GM12878 (cell line): ENCODE results near the gene CACNG1. TPM values are rescaled to one million over a fixed set of nuclear protein-coding genes. Genes with fewer than 3 reads are reported as not detected.

ENCODE experiments used
- ATAC-seq: fragments of 200-7000 bp; cut with Tn5 transposase; 3 replicates; pipeline ENCODE4 v1.9.1; 2020; ENCODE audit warnings: mild to moderate bottlenecking, moderate library complexity
- BruUV-seq: library from RNA; stranded (reverse); fragments of 400-500 nt; replicated peaks from 2 replicates; lab custom pipeline; 2021; lab: Mats Ljungman, UMichigan
- CTCF ChIA-PET: fragments of 300-600 bp; sonication (Branson Sonifier 250); formaldehyde crosslinking; extraction: SDS; loops from one replicate; lab custom pipeline; 2021; ENCODE audit warnings: inconsistent platforms; lab: Yijun Ruan, JAX
- POLR2A ChIA-PET: fragments of 350-600 bp; formaldehyde crosslinking; extraction: SDS; loops from one replicate; lab custom pipeline; 2021; ENCODE audit warnings: inconsistent platforms; lab: Charles Lee
- RAD21 ChIA-PET: fragments of 300-600 bp; sonication (Branson Sonifier 250); formaldehyde crosslinking; loops from one replicate; lab custom pipeline; 2023; ENCODE audit warnings: antibody characterized with exemption; ENCODE audit not compliant: unreplicated experiment; lab: Charles Lee
- SMC1A ChIA-PET: fragments of 300-600 bp; sonication (Branson Sonifier 250); formaldehyde crosslinking; loops from one replicate; lab custom pipeline; 2023; ENCODE audit not compliant: unreplicated experiment, uncharacterized antibody; lab: Charles Lee
- DNase-seq: peaks from one replicate; pipeline ENCODE4 v3.0.0-alpha.2; 2011; ENCODE audit warnings: low read depth, low spot score
- FAIRE-seq: peaks from 3 replicates; lab custom pipeline; 2011; peaks lifted over from hg19 to GRCh38; lab: Jason Lieb, UNC
- H2AFZ ChIP-seq: 2 replicates; pipeline ENCODE4 v1.6.0; 2011; ENCODE audit warnings: low read depth, low read length, control low read depth; ENCODE audit not compliant: control insufficient read depth
- H3K27ac ChIP-seq: 2 replicates; pipeline ENCODE4 v1.5.1; 2011; ENCODE audit warnings: control low read depth; ENCODE audit not compliant: control insufficient read depth, insufficient read depth
- H3K27me3 ChIP-seq, 2 experiments: replicated peaks in 1 of 2; 2 replicates each; pipeline versions ENCODE4 v1.6.0 to v1.6.1; 2011; ENCODE audit warnings: low read length in 1 of 2; ENCODE audit not compliant: control insufficient read depth in 2 of 2, insufficient read depth in 2 of 2
- H3K36me3 ChIP-seq, 2 experiments: 2 replicates each; pipeline ENCODE4 v1.5.1; 2011; ENCODE audit warnings: low read length in 1 of 2; ENCODE audit not compliant: control insufficient read depth in 2 of 2, insufficient read depth in 2 of 2
- H3K4me1 ChIP-seq: 2 replicates; pipeline ENCODE4 v1.6.1; 2011; ENCODE audit warnings: mild to moderate bottlenecking, low read length, moderate library complexity, mixed read lengths; ENCODE audit not compliant: control insufficient read depth, insufficient read depth
- H3K4me2 ChIP-seq: 2 replicates; pipeline ENCODE4 v1.6.0; 2011; ENCODE audit warnings: control low read depth; ENCODE audit not compliant: control insufficient read depth, insufficient read depth
- H3K4me3 ChIP-seq: fragments of 200-600 bp; sonication (generic); 2 replicates; pipeline ENCODE4 v1.5.1; 2016
- H3K79me2 ChIP-seq: 2 replicates; pipeline ENCODE4 v1.6.0; 2011; ENCODE audit warnings: low read length; ENCODE audit not compliant: control insufficient read depth, insufficient read depth
- H3K9ac ChIP-seq: 2 replicates; pipeline ENCODE4 v1.8.0; 2011; ENCODE audit warnings: low read length, control low read depth, mixed read lengths; ENCODE audit not compliant: control insufficient read depth, insufficient read depth
- H3K9me3 ChIP-seq: replicated peaks from 3 replicates; pipeline ENCODE4 v1.5.1; 2011; ENCODE audit warnings: mild to moderate bottlenecking, low read length; ENCODE audit not compliant: control insufficient read depth, insufficient read depth
- H4K20me1 ChIP-seq: 2 replicates; pipeline ENCODE4 v1.6.0; 2011; ENCODE audit not compliant: control insufficient read depth, insufficient read depth
- CBX5 ChIP-seq: sonication (generic); IDR thresholded peaks from 2 replicates; pipeline ENCODE4 v1.6.1; 2016; ENCODE audit warnings: low read depth, moderate library complexity, mild to moderate bottlenecking, inconsistent platforms
- CREM ChIP-seq: IDR thresholded peaks from 2 replicates; pipeline ENCODE4 v1.6.1; 2014; ENCODE audit warnings: antibody characterized with exemption, low read depth
- FOS ChIP-seq: IDR thresholded peaks from 3 replicates; pipeline ENCODE4 v1.6.1; 2011; ENCODE audit warnings: borderline replicate concordance; ENCODE audit not compliant: insufficient read length; ENCODE audit errors: extremely low read depth
- GATAD2B ChIP-seq: fragments of 450-650 bp; conservative IDR thresholded peaks from 2 replicates; pipeline ENCODE4 v1.6.1; 2017; ENCODE audit warnings: low read depth, mild to moderate bottlenecking, moderate library complexity
- MAX ChIP-seq: IDR thresholded peaks from 2 replicates; pipeline ENCODE4 v1.6.1; 2012; ENCODE audit warnings: low read depth, low read length, improper control_type of control experiment
- NR2C2 ChIP-seq: IDR thresholded peaks from 2 replicates; pipeline ENCODE4 v1.6.1; 2011; ENCODE audit warnings: borderline replicate concordance, low read depth; ENCODE audit not compliant: control insufficient read depth, insufficient read length
- NRF1 ChIP-seq: conservative IDR thresholded peaks from 2 replicates; pipeline ENCODE4 v1.6.1; 2011; ENCODE audit warnings: mild to moderate bottlenecking, low read depth, low read length, improper control_type of control experiment
- RAD21 ChIP-seq: IDR thresholded peaks from 2 replicates; pipeline ENCODE4 v1.6.1; 2011; ENCODE audit warnings: mild to moderate bottlenecking, low read depth, low read length, moderate library complexity; ENCODE audit not compliant: insufficient read depth
- RELB ChIP-seq: fragments of 450-650 bp; IDR thresholded peaks from 2 replicates; pipeline ENCODE4 v1.6.1; 2017; ENCODE audit warnings: low read depth, mild to moderate bottlenecking, moderate library complexity
- SIN3A ChIP-seq: IDR thresholded peaks from 2 replicates; pipeline ENCODE4 v1.6.1; 2012; ENCODE audit warnings: low read depth, low read length, improper control_type of control experiment
- TCF7 ChIP-seq: IDR thresholded peaks from 2 replicates; pipeline ENCODE4 v1.6.1; 2014; ENCODE audit warnings: antibody characterized with exemption, borderline replicate concordance
- ZBTB11 ChIP-seq: fragments of 450-650 bp; formaldehyde crosslinking; IDR thresholded peaks from 2 replicates; pipeline ENCODE4 v1.5.0; 2022; ENCODE audit warnings: mild to moderate bottlenecking, missing genetic modification characterization
- WGBS: methylation state at CpG from one replicate; pipeline ENCODE4 v1.1.6; 2016; ENCODE audit warnings: low lambda C conversion rate; ENCODE audit not compliant: insufficient replicate concordance, insufficient coverage; ENCODE audit errors: missing lambda C conversion rate; 5-methylcytosine and 5-hydroxymethylcytosine counted together
- in situ Hi-C: fragments of 300-500 bp; cut with MboI; formaldehyde crosslinking; loops from 9 replicates; pipeline ENCODE4 v1.14.3; 2018; ENCODE audit warnings: mixed read lengths
- intact Hi-C: fragments of 100-400 bp; cut with micrococcal nuclease; formaldehyde crosslinking; loops from one replicate; pipeline ENCODE4 v1.14.2; 2022; ENCODE audit not compliant: unreplicated experiment
- polyA plus RNA-seq, 11 experiments: library from polyadenylated mRNA; depleted of rRNA in 4 of 11; unstranded in 6 of 11; stranded (reverse) in 5 of 11; fragments of >200 nt; fragmentation: Nextera tagmentation in 4 of 11; fragmentation: Illumina TruSeq in 1 of 11; extraction: Ambion mirVana in 4 of 11; extraction: Trizol in 1 of 11; gene quantifications; 1 replicate in 1 of 11; 2 replicates in 10 of 11; pipeline versions ENCODE4 v1.2.1 to v1.2.3, GENCODE V29; 2011 to 2016; ENCODE audit warnings: inconsistent platforms in 2 of 11, missing spikeins in 2 of 11, low read depth in 1 of 11
- total RNA-seq, 4 experiments: library from RNA; depleted of rRNA in 3 of 4; stranded (reverse); fragments of >200 nt in 3 of 4; fragmentation: Illumina TruSeq in 1 of 4; extraction: Trizol in 1 of 4; gene quantifications; 2 replicates each; pipeline versions ENCODE4 v1.2.1 to v1.2.3, GENCODE V29; 2013 to 2021

The CACNG1 gene
- total and polyA plus RNA-seq, 10 of the 15 experiments (the other 5 are each of a cell fraction or from before 2014, with no cell fraction given): not detected

- Histone ChIP-seq H4K20me1 (no peaks in the 10 kb centered on the region), H3K36me3 (peaks cover 0 to 7% of the 10 kb centered on the region in 2 experiments; a peak in 3 of 4 replicates), H3K9ac (no peak overlapping the region), H3K9me3 (no peaks in the 10 kb centered on the region), H3K4me1 (peaks cover 8% of the 10 kb centered on the region), H3K4me2 (no peak overlapping the region), H3K27ac (no peak overlapping the region), H3K27me3 (no peaks in the 10 kb centered on the region), H2AFZ (no peak overlapping the region), H3K79me2 (no peaks in the 10 kb centered on the region; the same call in 1 of the 2 replicates), H3K4me3 (no peak overlapping the region)
- ChIA-PET SMC1A (interaction anchor here (0.6 to 1.9 kb wide), 4 partner anchors 14 to 1561 kb away, joined by 3 to 5 read pairs (median 4); no protein-coding TSS in a partner anchor), CTCF (interaction anchor here (1.0 to 1.2 kb wide), 2 partner anchors 12 to 91 kb away, joined by 4 read pairs; no protein-coding TSS in a partner anchor), RAD21 (interaction anchor here (1.4 kb wide), 1 partner anchor 9 kb away, joined by 3 read pairs; no protein-coding TSS in a partner anchor)
- FAIRE-seq: no peak
- WGBS: 87% methylated on average over 7 of the region's 7 CpGs
- DNase-seq: no peak
- ATAC-seq: no peak
- in situ Hi-C loops: no loop called here
- TF ChIP-seq NRF1 (no peak), CREM (no peak), GATAD2B (no peak), NR2C2 (no peak), FOS (no peak)
- TF ChIP-seq, all 136 proteins: peak for 0
- intact Hi-C loops: no loop called here
- no TSS peak for BruUV-seq
- POLR2A ChIA-PET: interaction anchor here (1.0 kb wide), 1 partner anchor 10 kb away, joined by 3 read pairs; no protein-coding TSS in a partner anchor
Observed at GRCh38 chr17:67076290-67076689, 31.9 kb downstream of the CACNG1 start.

- DNase-seq (no peak), ATAC-seq (no peak), FAIRE-seq (no peak)
- ChIA-PET CTCF (interaction anchor here (0.6 to 1.3 kb wide), 3 partner anchors 10 to 104 kb away, joined by 3 to 6 read pairs (median 3); no protein-coding TSS in a partner anchor), SMC1A (no interaction called here), RAD21 (no interaction called here), POLR2A (interaction anchor here (1.1 kb wide), 1 partner anchor 11 kb away, joined by 4 read pairs; no protein-coding TSS in a partner anchor)
- H3K4me1 ChIP-seq: peaks cover 15% of the 10 kb centered on the region
- peaks cover 0 to 7% of the 10 kb centered on the region in 2 experiments; a peak in 3 of 4 replicates for H3K36me3 ChIP-seq
- no peak overlapping the region for H3K27ac ChIP-seq
- intact Hi-C loops (no loop called here), in situ Hi-C loops (no loop called here)
- no peaks in the 10 kb centered on the region for H4K20me1 ChIP-seq
- H3K9me3 ChIP-seq: no peaks in the 10 kb centered on the region
- 98% methylated on average over 11 of the region's 11 CpGs for WGBS
- no peak overlapping the region for H3K4me3 ChIP-seq
- no peaks in the 10 kb centered on the region for H3K27me3 ChIP-seq
- no peak overlapping the region for H3K4me2 ChIP-seq
- H3K9ac ChIP-seq: no peak overlapping the region
- H3K79me2 ChIP-seq: no peaks in the 10 kb centered on the region; the same call in 1 of the 2 replicates
- no peak overlapping the region for H2AFZ ChIP-seq
- no TSS peak for BruUV-seq
- TF ChIP-seq CBX5 (no peak), TCF7 (no peak), ZBTB11 (CRISPR knock-in tag) (no peak), SIN3A (no peak), RELB (no peak), RAD21 (no peak), MAX (no peak)
Observed at GRCh38 chr17:67078292-67078691, 33.9 kb downstream of the CACNG1 start.
